GM19438 (cell line): ENCODE measurements around the gene MRPL24.
A peak's percentile ranks its signal among the peaks of the same experiment; 100 is the strongest.

ENCODE experiments used
- ATAC-seq: cut with Tn5 transposase; IDR thresholded peaks from one replicate; pipeline ENCODE4 v1.9.1; 2021; ENCODE audit warnings: low read depth; ENCODE audit not compliant: unreplicated experiment

Gene MRPL24

GRCh38 chr1:156744786-156745419 is 4.0 kb upstream of the MRPL24 start:
- ATAC-seq = no peak

GRCh38 chr1:156744344-156744743 is 3.5 kb upstream of the MRPL24 start:
- ATAC-seq = no peak

- ATAC-seq = no peak
Observed at GRCh38 chr1:156743367-156744302, 2.7 kb upstream of the MRPL24 start.

- no peak for ATAC-seq
Observed at GRCh38 chr1:156742801-156743200, 1.9 kb upstream of the MRPL24 start.

GRCh38 chr1:156742017-156742416 is 1.1 kb upstream of the MRPL24 start:
- no peak for ATAC-seq

- no peak for ATAC-seq
Observed at GRCh38 chr1:156741481-156741983, 644 bp upstream of the MRPL24 start.

GRCh38 chr1:156740237-156740740 is 599 bp downstream of the MRPL24 start:
- ATAC-seq = peak; percentile 7

- ATAC-seq = no peak
Observed at GRCh38 chr1:156738916-156739315, 2.0 kb downstream of the MRPL24 start.

GRCh38 chr1:156738407-156738806 is 2.5 kb downstream of the MRPL24 start:
- no peak for ATAC-seq

GRCh38 chr1:156733989-156734584 is 6.8 kb downstream of the MRPL24 start:
- ATAC-seq = no peak

- peak; percentile 84 for ATAC-seq
Observed at GRCh38 chr1:156728599-156729462, 12.1 kb downstream of the MRPL24 start, which contains the start of gene ISG20L2. Gene ISG20L2, minus strand, starts transcription at chr1:156728766. Its CDS starts 1,114 bp downstream, at chr1:156727652.

- ATAC-seq = peak; percentile 48
Observed at GRCh38 chr1:156727926-156728598, 12.8 kb downstream of the MRPL24 start, which contains the start of gene METTL25B. Gene METTL25B, plus strand, starts transcription at chr1:156728469. Its CDS starts 636 bp downstream, at chr1:156729105.

GRCh38 chr1:156727492-156727891 is 13.4 kb downstream of the MRPL24 start:
- ATAC-seq = no peak

- ATAC-seq = no peak
Observed at GRCh38 chr1:156726549-156727226, 14.2 kb downstream of the MRPL24 start.

GRCh38 chr1:156725683-156726280 is 15.1 kb downstream of the MRPL24 start:
- peak; percentile 35 for ATAC-seq

- ATAC-seq = no peak
Observed at GRCh38 chr1:156721535-156721934, 19.4 kb downstream of the MRPL24 start.

GRCh38 chr1:156721131-156721530 is 19.8 kb downstream of the MRPL24 start:
- ATAC-seq = no peak

GRCh38 chr1:156717351-156717750 is 23.5 kb downstream of the MRPL24 start:
- ATAC-seq = no peak
